HCT116 (cell line): ENCODE data around the gene OSBPL5. TPM values are rescaled to one million over a fixed set of nuclear protein-coding genes. Genes with fewer than 3 reads are reported as not detected.

Experiments used
- ATAC-seq: fragments of 200-7000 bp; cut with Tn5 transposase; 2 replicates; pipeline ENCODE4 v1.9.1; 2020; ENCODE audit warnings: mild to moderate bottlenecking, moderate library complexity
- BruUV-seq: library from RNA; stranded (reverse); fragments of 400-500 nt; replicated peaks from 2 replicates; lab custom pipeline; 2021; lab: Mats Ljungman, UMichigan
- CTCF ChIA-PET: fragments of 300-600 bp; sonication (Branson Sonifier 250); formaldehyde crosslinking; loops from one replicate; lab custom pipeline; 2021; ENCODE audit warnings: antibody characterized with exemption; lab: Charles Lee
- POLR2A ChIA-PET: fragments of 300-600, 350-600 bp; sonication (Branson Sonifier 250); formaldehyde crosslinking; loops from one replicate; lab custom pipeline; 2021; ENCODE audit warnings: antibody characterized with exemption; lab: Charles Lee
- RAD21 ChIA-PET, 2 experiments: fragments of 300-600 bp; sonication (Branson Sonifier 250); formaldehyde crosslinking; loops; one replicate each; lab custom pipeline; 2023; ENCODE audit warnings: low total read pairs in 2 of 2; ENCODE audit not compliant: uncharacterized antibody in 2 of 2, unreplicated experiment in 2 of 2, low non-redundant PET in 1 of 2; lab: Charles Lee
- DNase-seq: peaks from one replicate; pipeline ENCODE4 v3.0.0-alpha.2; 2010; ENCODE audit warnings: low read depth, low spot score
- H2AFZ ChIP-seq: fragments of 200-600 bp; shearing (Covaris generic), sonication (generic); 2 replicates; pipeline ENCODE4 v1.6.1; 2017; ENCODE audit warnings: low read depth, mixed run types, mixed read lengths, antibody characterized with exemption, low read length; ENCODE audit not compliant: poor library complexity, severe bottlenecking
- H3K27ac ChIP-seq: 2 replicates; pipeline ENCODE4 v1.5.1; 2012; ENCODE audit warnings: low read depth, low read length
- H3K27me3 ChIP-seq: fragments of 200-600 bp; sonication (generic); 2 replicates; pipeline ENCODE4 v1.6.1; 2016; ENCODE audit warnings: mixed run types, low read length, mixed read lengths; ENCODE audit not compliant: insufficient read depth
- H3K36me3 ChIP-seq, 2 experiments: fragments of 200-500 bp in 1 of 2; fragments of 200-600 bp in 1 of 2; sonication (Bioruptor generic) in 1 of 2; sonication (generic) in 1 of 2; 2 replicates each; pipeline versions ENCODE4 v1.5.1 to v1.6.1; 2014 to 2016; ENCODE audit warnings: low read length in 2 of 2, inconsistent platforms in 1 of 2, mixed read lengths in 1 of 2, mixed run types in 1 of 2; ENCODE audit not compliant: insufficient read depth in 2 of 2, control insufficient read depth in 1 of 2
- H3K4me1 ChIP-seq, 2 experiments: fragments of 200-600 bp in 1 of 2; sonication (generic) in 1 of 2; 2 replicates each; pipeline versions ENCODE4 v1.5.1 to v1.6.1; 2012 to 2017; ENCODE audit warnings: low read length in 2 of 2, inconsistent platforms in 1 of 2, mild to moderate bottlenecking in 1 of 2, mixed read lengths in 1 of 2, mixed run types in 1 of 2, moderate library complexity in 1 of 2; ENCODE audit not compliant: insufficient read depth in 2 of 2, control insufficient read depth in 1 of 2
- H3K4me2 ChIP-seq: fragments of 200-600 bp; sonication (generic); 2 replicates; pipeline ENCODE4 v1.6.1; 2017; ENCODE audit warnings: mixed run types, low read length, mixed read lengths
- H3K4me3 ChIP-seq, 2 experiments: fragments of 200-600 bp in 1 of 2; sonication (generic) in 1 of 2; replicated peaks in 1 of 2; 2 replicates each; pipeline ENCODE4 v1.5.1; 2011 to 2016; ENCODE audit warnings: low read length in 2 of 2, control low read depth in 1 of 2, low read depth in 1 of 2, mild to moderate bottlenecking in 1 of 2, mixed read lengths in 1 of 2, mixed run types in 1 of 2
- H3K79me2 ChIP-seq: fragments of 200-600 bp; sonication (generic); 2 replicates; pipeline ENCODE4 v1.6.1; 2017; ENCODE audit warnings: mild to moderate bottlenecking, mixed run types, low read length, moderate library complexity, mixed read lengths; ENCODE audit not compliant: insufficient read depth
- H3K9ac ChIP-seq: fragments of 200-600 bp; sonication (generic); 2 replicates; pipeline ENCODE4 v1.6.1; 2016; ENCODE audit warnings: low read length, mixed read lengths
- H3K9me2 ChIP-seq: fragments of 200-600 bp; sonication (generic), shearing (Covaris generic); 2 replicates; pipeline ENCODE4 v1.6.1; 2017; ENCODE audit warnings: mixed run types, mild to moderate bottlenecking, moderate library complexity; ENCODE audit not compliant: insufficient read depth
- H3K9me3 ChIP-seq, 2 experiments: fragments of 200-500 bp in 1 of 2; fragments of 200-600 bp in 1 of 2; sonication (Bioruptor generic) in 1 of 2; sonication (generic) in 1 of 2; 2 replicates each; pipeline ENCODE4 v1.6.1; 2014 to 2017; ENCODE audit warnings: low read length in 2 of 2, mixed read lengths in 2 of 2, inconsistent platforms in 1 of 2, low read depth in 1 of 2, mild to moderate bottlenecking in 1 of 2, mixed run types in 1 of 2, moderate library complexity in 1 of 2; ENCODE audit not compliant: control insufficient read depth in 1 of 2, insufficient read depth in 1 of 2
- H4K20me1 ChIP-seq: fragments of 200-600 bp; sonication (generic), shearing (Covaris generic); 2 replicates; pipeline ENCODE4 v1.6.1; 2017; ENCODE audit warnings: mixed run types, mild to moderate bottlenecking, moderate library complexity; ENCODE audit not compliant: insufficient read depth
- CEBPB ChIP-seq: IDR thresholded peaks from 2 replicates; pipeline ENCODE4 v1.6.1; 2012; ENCODE audit warnings: low read depth
- EGR1 ChIP-seq: IDR thresholded peaks from 2 replicates; pipeline ENCODE4 v1.6.1; 2012; ENCODE audit warnings: low read depth
- EZH2 ChIP-seq: fragments of 200-600 bp; sonication (generic); IDR thresholded peaks from 2 replicates; pipeline ENCODE4 v1.6.1; 2017; ENCODE audit warnings: antibody characterized with exemption, mixed run types
- EZH2phosphoT487 ChIP-seq: fragments of 200-600 bp; IDR thresholded peaks from 2 replicates; pipeline ENCODE4 v1.6.1; 2018; ENCODE audit warnings: antibody characterized with exemption, borderline replicate concordance
- FOSL1 ChIP-seq: IDR thresholded peaks from 2 replicates; pipeline ENCODE4 v1.6.1; 2012; ENCODE audit warnings: low read depth
- POLR2A ChIP-seq: IDR thresholded peaks from 2 replicates; pipeline ENCODE4 v1.7.0; 2011; ENCODE audit warnings: borderline replicate concordance; ENCODE audit not compliant: insufficient read depth, insufficient read length; ENCODE audit errors: extremely low read depth
- RAD21 ChIP-seq: IDR thresholded peaks from 2 replicates; pipeline ENCODE4 v1.6.1; 2012; ENCODE audit warnings: low read depth, mild to moderate bottlenecking
- SIN3A ChIP-seq: IDR thresholded peaks from 2 replicates; pipeline ENCODE4 v1.6.1; 2012; ENCODE audit warnings: low read depth
- SP1 ChIP-seq: IDR thresholded peaks from 2 replicates; pipeline ENCODE4 v1.6.1; 2012; ENCODE audit warnings: low read depth
- SRF ChIP-seq: IDR thresholded peaks from 2 replicates; pipeline ENCODE4 v1.6.1; 2012; ENCODE audit warnings: low read depth
- TCF7L2 ChIP-seq: IDR thresholded peaks from 2 replicates; pipeline ENCODE4 v1.7.0; 2011; ENCODE audit warnings: borderline replicate concordance, inconsistent platforms; ENCODE audit not compliant: insufficient read depth, insufficient read length; ENCODE audit errors: extremely low read depth
- YY1 ChIP-seq: IDR thresholded peaks from 2 replicates; pipeline ENCODE4 v1.6.1; 2011; ENCODE audit warnings: low read length, low read depth, moderate library complexity, mild to moderate bottlenecking; ENCODE audit not compliant: insufficient replicate concordance; ENCODE audit errors: extremely low read depth
- ZFX ChIP-seq: fragments of 450-650 bp; IDR thresholded peaks from 2 replicates; pipeline ENCODE4 v1.6.1; 2017
- intact Hi-C: fragments of 100-400 bp; cut with micrococcal nuclease; formaldehyde crosslinking; loops from 2 replicates; pipeline ENCODE4 v1.10.0; 2022
- total RNA-seq: library from RNA; stranded (reverse); gene quantifications from one replicate; pipeline ENCODE4 v1.2.1, GENCODE V29; 2021; ENCODE audit not compliant: unreplicated experiment
- TF ChIP-seq, protein P1 (sequence below): IDR thresholded peaks from 2 replicates; pipeline ENCODE4 v1.6.1; 2012
- TF ChIP-seq, protein P2 (sequence below): IDR thresholded peaks from 2 replicates; pipeline ENCODE4 v1.6.1; 2012
- TF ChIP-seq, protein P3 (sequence below): IDR thresholded peaks from 2 replicates; pipeline ENCODE4 v1.6.1; 2011; ENCODE audit warnings: mild to moderate bottlenecking, low read length, moderate library complexity; ENCODE audit not compliant: insufficient replicate concordance; ENCODE audit errors: extremely low read depth

The OSBPL5 gene
- total RNA-seq, 1 experiment from 2014 or later, result 44.2 TPM

DNA sequence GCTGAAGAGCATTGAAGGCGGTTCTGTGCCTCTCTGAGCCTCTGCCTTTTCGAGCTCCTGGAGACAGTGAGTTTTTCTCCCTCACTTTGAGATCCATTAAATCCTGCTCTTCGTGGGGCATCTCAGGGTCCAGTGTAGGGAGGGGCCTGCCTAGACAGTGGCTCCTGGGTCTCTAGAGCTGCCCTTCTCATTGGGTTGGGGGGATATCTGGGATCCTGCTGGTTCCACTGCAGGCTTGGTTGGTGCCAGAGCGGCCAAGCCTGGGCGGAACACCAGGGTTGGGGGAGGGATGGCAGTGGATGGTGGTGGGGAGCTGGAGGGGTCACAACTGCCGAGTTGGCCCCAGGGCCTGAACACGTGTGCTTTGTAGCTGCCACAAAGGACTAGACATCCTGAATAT is 55.7 kb downstream of the OSBPL5 start:
- Histone ChIP-seq H3K9me3 (no peaks in the 10 kb centered on the region; a peak in 1 of 4 replicates), H3K27ac (no peak overlapping the region), H3K9me2 (no peaks in the 10 kb centered on the region), H3K79me2 (no peaks in the 10 kb centered on the region), H3K9ac (no peak overlapping the region), H3K4me2 (no peak overlapping the region), H3K27me3 (no peaks in the 10 kb centered on the region), H3K36me3 (peaks cover 0 to 7% of the 10 kb centered on the region in 2 experiments; a peak in 1 of 4 replicates), H3K4me1 (no peaks in the 10 kb centered on the region), H4K20me1 (no peaks in the 10 kb centered on the region), H2AFZ (no peak overlapping the region), H3K4me3 (no peak overlapping the region)
- ChIA-PET CTCF (interaction anchor here (1.4 to 1.6 kb wide), 2 partner anchors 18 to 106 kb away, joined by 3 to 5 read pairs; no protein-coding TSS in a partner anchor), RAD21 (no interaction called here), POLR2A (no interaction called here)
- ATAC-seq, result no peak
- TF ChIP-seq RAD21 (no peak), POLR2A (no peak), TCF7L2 (no peak), FOSL1 (no peak), SP1 (no peak), SIN3A (no peak), SRF (no peak), EZH2 (no peak), YY1 (no peak)
- TF ChIP-seq, protein P1, sequence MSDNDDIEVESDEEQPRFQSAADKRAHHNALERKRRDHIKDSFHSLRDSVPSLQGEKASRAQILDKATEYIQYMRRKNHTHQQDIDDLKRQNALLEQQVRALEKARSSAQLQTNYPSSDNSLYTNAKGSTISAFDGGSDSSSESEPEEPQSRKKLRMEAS, result no peak
- TF ChIP-seq, protein P2, sequence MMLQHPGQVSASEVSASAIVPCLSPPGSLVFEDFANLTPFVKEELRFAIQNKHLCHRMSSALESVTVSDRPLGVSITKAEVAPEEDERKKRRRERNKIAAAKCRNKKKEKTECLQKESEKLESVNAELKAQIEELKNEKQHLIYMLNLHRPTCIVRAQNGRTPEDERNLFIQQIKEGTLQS, result no peak
- BruUV-seq, result no TSS peak
- intact Hi-C loops, result no loop called here
- no peak for DNase-seq

DNA sequence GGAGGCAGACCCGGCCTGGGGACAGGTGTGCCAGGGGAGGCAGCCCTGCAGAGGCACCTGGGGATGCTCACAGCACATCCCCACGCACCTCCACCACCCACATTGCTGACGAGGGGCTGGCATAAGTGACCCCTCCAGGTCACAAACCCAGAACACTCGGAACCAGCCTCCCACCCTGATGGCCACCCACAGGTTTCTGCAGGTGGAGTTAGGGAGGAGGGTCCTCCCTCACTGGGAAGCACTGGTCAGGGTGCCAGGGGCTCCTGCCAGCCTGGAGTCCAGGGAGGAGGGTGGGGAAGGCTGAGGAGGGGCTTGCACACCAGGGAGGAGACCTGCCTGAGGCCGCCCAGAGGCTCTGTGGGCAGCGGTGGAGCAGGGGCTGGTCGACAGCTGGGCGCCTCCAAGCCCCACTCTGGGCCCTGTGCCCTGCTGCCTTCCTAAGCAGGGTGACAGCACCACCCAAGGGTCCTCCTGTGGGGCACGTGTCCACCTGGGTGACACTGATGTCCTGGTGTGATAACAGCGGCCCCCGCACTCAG is 56.9 kb downstream of the OSBPL5 start:
- no peak overlapping the region for H3K9ac ChIP-seq
- intact Hi-C loops, result no loop called here
- H3K79me2 ChIP-seq, result no peaks in the 10 kb centered on the region
- H2AFZ ChIP-seq, result no peak overlapping the region
- no peak overlapping the region for H3K27ac ChIP-seq
- peaks cover 0 to 7% of the 10 kb centered on the region in 2 experiments; a peak in 1 of 4 replicates for H3K36me3 ChIP-seq
- ATAC-seq (no peak), DNase-seq (no peak)
- RAD21 ChIA-PET, result no interaction called here
- H3K9me3 ChIP-seq, result no peaks in the 10 kb centered on the region
- H3K27me3 ChIP-seq, result no peaks in the 10 kb centered on the region
- no peak overlapping the region for H3K4me3 ChIP-seq
- H3K4me2 ChIP-seq, result no peak overlapping the region
- CTCF ChIA-PET, result interaction anchor here (1.6 kb wide), 1 partner anchor 17 kb away, joined by 5 read pairs; no protein-coding TSS in a partner anchor
- no TSS peak for BruUV-seq
- H3K9me2 ChIP-seq, result no peaks in the 10 kb centered on the region
- H4K20me1 ChIP-seq, result no peaks in the 10 kb centered on the region
- no peaks in the 10 kb centered on the region for H3K4me1 ChIP-seq
- POLR2A ChIA-PET, result no interaction called here
- TF ChIP-seq SIN3A (no peak), EZH2phosphoT487 (no peak), EZH2 (no peak), SRF (no peak), RAD21 (no peak), CEBPB (no peak), SP1 (no peak), EGR1 (no peak), YY1 (no peak), ZFX (no peak)
- TF ChIP-seq, protein P3, sequence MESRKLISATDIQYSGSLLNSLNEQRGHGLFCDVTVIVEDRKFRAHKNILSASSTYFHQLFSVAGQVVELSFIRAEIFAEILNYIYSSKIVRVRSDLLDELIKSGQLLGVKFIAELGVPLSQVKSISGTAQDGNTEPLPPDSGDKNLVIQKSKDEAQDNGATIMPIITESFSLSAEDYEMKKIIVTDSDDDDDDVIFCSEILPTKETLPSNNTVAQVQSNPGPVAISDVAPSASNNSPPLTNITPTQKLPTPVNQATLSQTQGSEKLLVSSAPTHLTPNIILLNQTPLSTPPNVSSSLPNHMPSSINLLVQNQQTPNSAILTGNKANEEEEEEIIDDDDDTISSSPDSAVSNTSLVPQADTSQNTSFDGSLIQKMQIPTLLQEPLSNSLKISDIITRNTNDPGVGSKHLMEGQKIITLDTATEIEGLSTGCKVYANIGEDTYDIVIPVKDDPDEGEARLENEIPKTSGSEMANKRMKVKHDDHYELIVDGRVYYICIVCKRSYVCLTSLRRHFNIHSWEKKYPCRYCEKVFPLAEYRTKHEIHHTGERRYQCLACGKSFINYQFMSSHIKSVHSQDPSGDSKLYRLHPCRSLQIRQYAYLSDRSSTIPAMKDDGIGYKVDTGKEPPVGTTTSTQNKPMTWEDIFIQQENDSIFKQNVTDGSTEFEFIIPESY, result no peak
